Measurements from ENCODE around the gene SENP2. TPM values are rescaled to one million over a fixed set of nuclear protein-coding genes. Genes with fewer than 3 reads are reported as not detected.
"Not testable (repeated sequence)": the region's sequence is repeated elsewhere in the genome, so short reads cannot be mapped to it uniquely, and the experiment has no call there.

Gene SENP2
- total RNA-seq, 1 donor from 2014 or later, result 41.9 TPM

- Mint-ChIP-seq H3K27me3 (peaks cover 3% of the 10 kb centered on the region), H3K36me3 (ENCODE audit: low read depth) (no peaks in the 10 kb centered on the region), H3K4me1 (peaks cover 13% of the 10 kb centered on the region), H3K9me3 (no peaks in the 10 kb centered on the region), H3K27ac (no peak overlapping the region), H3K4me3 (no peak overlapping the region)
- no peak for DNase-seq
- intact Hi-C loops (cut with micrococcal nuclease), result no loop called here
These were observed 24.6 kb upstream of the SENP2 start for GRCh38 chr3:185561374-185561943.

- H3K27me3 Mint-ChIP-seq, result peaks cover 3% of the 10 kb centered on the region
- intact Hi-C loops (cut with micrococcal nuclease), result no loop called here
- peaks cover 13% of the 10 kb centered on the region for H3K4me1 Mint-ChIP-seq
- no peak for DNase-seq
- H3K4me3 Mint-ChIP-seq, result no peak overlapping the region
- H3K36me3 Mint-ChIP-seq (ENCODE audit: low read depth), result no peaks in the 10 kb centered on the region
- no peak overlapping the region for H3K27ac Mint-ChIP-seq
- H3K9me3 Mint-ChIP-seq, result no peaks in the 10 kb centered on the region
These were observed 24.1 kb upstream of the SENP2 start for GRCh38 chr3:185561958-185562357.

- H3K27ac Mint-ChIP-seq, result no peak overlapping the region
These were observed 13.9 kb upstream of the SENP2 start for GRCh38 chr3:185572183-185572582.

GRCh38 chr3:185575108-185575869, 10.8 kb upstream of the SENP2 start:
- not testable (repeated sequence) for H3K27ac Mint-ChIP-seq; H3K9me3 Mint-ChIP-seq; H3K4me3 Mint-ChIP-seq; H3K4me1 Mint-ChIP-seq; H3K27me3 Mint-ChIP-seq; H3K36me3 Mint-ChIP-seq (ENCODE audit: low read depth)
- DNase-seq, result peak; percentile 88
- intact Hi-C loops (cut with micrococcal nuclease), result loop anchor here (1.0 kb wide), 1 partner anchor 221 kb away; no protein-coding TSS in a partner anchor

More at GRCh38 chr3:185572183-185572582, 13.9 kb upstream of the SENP2 start:
- H3K4me3 Mint-ChIP-seq, result no peak overlapping the region
- peaks cover 1% of the 10 kb centered on the region for H3K36me3 Mint-ChIP-seq (ENCODE audit: low read depth)
- peaks cover 9% of the 10 kb centered on the region for H3K9me3 Mint-ChIP-seq
- peaks cover 2% of the 10 kb centered on the region for H3K4me1 Mint-ChIP-seq
- no peak for DNase-seq
- intact Hi-C loops (cut with micrococcal nuclease), result no loop called here
- no peaks in the 10 kb centered on the region for H3K27me3 Mint-ChIP-seq

- no peak overlapping the region for H3K27ac Mint-ChIP-seq
- no peak for DNase-seq
- H3K4me3 Mint-ChIP-seq, result no peak overlapping the region
- H3K36me3 Mint-ChIP-seq (ENCODE audit: low read depth), result peaks cover 2% of the 10 kb centered on the region
- intact Hi-C loops (cut with micrococcal nuclease), result no loop called here
- H3K4me1 Mint-ChIP-seq, result peaks cover 12% of the 10 kb centered on the region
- peaks cover 3% of the 10 kb centered on the region for H3K27me3 Mint-ChIP-seq
- H3K9me3 Mint-ChIP-seq, result no peaks in the 10 kb centered on the region
These were observed 3.9 kb upstream of the SENP2 start for GRCh38 chr3:185582236-185582635.

GRCh38 chr3:185582871-185583270, 3.2 kb upstream of the SENP2 start:
- peaks cover 2% of the 10 kb centered on the region for H3K36me3 Mint-ChIP-seq (ENCODE audit: low read depth)
- H3K27ac Mint-ChIP-seq, result no peak overlapping the region
- H3K4me1 Mint-ChIP-seq, result peaks cover 12% of the 10 kb centered on the region
- H3K9me3 Mint-ChIP-seq, result no peaks in the 10 kb centered on the region
- intact Hi-C loops (cut with micrococcal nuclease), result no loop called here
- H3K27me3 Mint-ChIP-seq, result peaks cover 3% of the 10 kb centered on the region
- DNase-seq, result no peak
- H3K4me3 Mint-ChIP-seq, result no peak overlapping the region

- intact Hi-C loops (cut with micrococcal nuclease), result no loop called here
These were observed 2.2 kb upstream of the SENP2 start for GRCh38 chr3:185583925-185584324.

GRCh38 chr3:185584686-185585085, 1.4 kb upstream of the SENP2 start:
- peaks cover 3% of the 10 kb centered on the region for H3K27me3 Mint-ChIP-seq
- no peaks in the 10 kb centered on the region for H3K9me3 Mint-ChIP-seq
- H3K4me1 Mint-ChIP-seq, result peaks cover 21% of the 10 kb centered on the region
- H3K27ac Mint-ChIP-seq, result peak overlapping the region; percentile 3
- intact Hi-C loops (cut with micrococcal nuclease), result no loop called here
- peak overlapping the region; percentile 53 for H3K4me3 Mint-ChIP-seq
- H3K36me3 Mint-ChIP-seq (ENCODE audit: low read depth), result peaks cover 2% of the 10 kb centered on the region
- DNase-seq, result no peak

More at GRCh38 chr3:185583925-185584324, 2.2 kb upstream of the SENP2 start:
- Mint-ChIP-seq H3K27me3 (peaks cover 3% of the 10 kb centered on the region), H3K9me3 (no peaks in the 10 kb centered on the region), H3K4me1 (peaks cover 19% of the 10 kb centered on the region), H3K27ac (no peak overlapping the region), H3K4me3 (no peak overlapping the region), H3K36me3 (ENCODE audit: low read depth) (peaks cover 2% of the 10 kb centered on the region)
- peak; percentile 56 for DNase-seq

- Mint-ChIP-seq H3K36me3 (ENCODE audit: low read depth) (peaks cover 2% of the 10 kb centered on the region), H3K9me3 (no peaks in the 10 kb centered on the region), H3K4me3 (peak overlapping the region; percentile 80), H3K4me1 (peaks cover 21% of the 10 kb centered on the region), H3K27me3 (peaks cover 3% of the 10 kb centered on the region), H3K27ac (peak overlapping the region; percentile 90)
- intact Hi-C loops (cut with micrococcal nuclease), result no loop called here
- DNase-seq, result no peak
These were observed 607 bp upstream of the SENP2 start for GRCh38 chr3:185585518-185585858.

GRCh38 chr3:185586686-185587039, 568 bp downstream of the SENP2 start:
- peaks cover 3% of the 10 kb centered on the region for H3K27me3 Mint-ChIP-seq
- H3K4me3 Mint-ChIP-seq, result peak overlapping the region; percentile 80
- no peak for DNase-seq
- H3K27ac Mint-ChIP-seq, result peak overlapping the region; percentile 90
- H3K4me1 Mint-ChIP-seq, result peaks cover 21% of the 10 kb centered on the region
- intact Hi-C loops (cut with micrococcal nuclease), result loop anchor here (1.0 to 2.0 kb wide), 2 partner anchors 87 to 304 kb away; partner anchors contain the start of gene TMEM41A
- H3K36me3 Mint-ChIP-seq (ENCODE audit: low read depth), result peaks cover 4% of the 10 kb centered on the region
- H3K9me3 Mint-ChIP-seq, result no peaks in the 10 kb centered on the region

- H3K27me3 Mint-ChIP-seq, result no peaks in the 10 kb centered on the region
- no peak for DNase-seq
- H3K4me3 Mint-ChIP-seq, result no peak overlapping the region
- H3K9me3 Mint-ChIP-seq, result no peaks in the 10 kb centered on the region
- H3K4me1 Mint-ChIP-seq, result peaks cover 6% of the 10 kb centered on the region
- intact Hi-C loops (cut with micrococcal nuclease), result no loop called here
- peaks cover 13% of the 10 kb centered on the region for H3K36me3 Mint-ChIP-seq (ENCODE audit: low read depth)
- H3K27ac Mint-ChIP-seq, result no peak overlapping the region
These were observed 8.0 kb downstream of the SENP2 start for GRCh38 chr3:185594073-185594472.

- Mint-ChIP-seq H3K4me3 (no peak overlapping the region), H3K4me1 (peaks cover 4% of the 10 kb centered on the region), H3K27ac (no peak overlapping the region), H3K27me3 (no peaks in the 10 kb centered on the region), H3K36me3 (ENCODE audit: low read depth) (peaks cover 16% of the 10 kb centered on the region), H3K9me3 (no peaks in the 10 kb centered on the region)
- DNase-seq, result no peak
- intact Hi-C loops (cut with micrococcal nuclease), result no loop called here
These were observed 9.4 kb downstream of the SENP2 start for GRCh38 chr3:185595526-185595925.

- DNase-seq, result no peak
- intact Hi-C loops (cut with micrococcal nuclease), result no loop called here
- no peaks in the 10 kb centered on the region for H3K4me1 Mint-ChIP-seq
- no peak overlapping the region for H3K4me3 Mint-ChIP-seq
- no peak overlapping the region for H3K27ac Mint-ChIP-seq
- no peaks in the 10 kb centered on the region for H3K27me3 Mint-ChIP-seq
- peaks cover 50% of the 10 kb centered on the region for H3K36me3 Mint-ChIP-seq (ENCODE audit: low read depth)
- H3K9me3 Mint-ChIP-seq, result no peaks in the 10 kb centered on the region
These were observed 19.5 kb downstream of the SENP2 start for GRCh38 chr3:185605566-185605965.

GRCh38 chr3:185606196-185606595, 20.1 kb downstream of the SENP2 start:
- intact Hi-C loops (cut with micrococcal nuclease), result no loop called here
- Mint-ChIP-seq H3K4me3 (no peak overlapping the region), H3K4me1 (no peaks in the 10 kb centered on the region), H3K27ac (no peak overlapping the region), H3K9me3 (no peaks in the 10 kb centered on the region), H3K36me3 (ENCODE audit: low read depth) (peaks cover 50% of the 10 kb centered on the region), H3K27me3 (no peaks in the 10 kb centered on the region)
- DNase-seq, result no peak

Measured in activated CD4-positive, alpha-beta T cell treated with anti-CD3 and anti-CD28 coated beads, Interleukin-2, amount 10 ng/mL, durations not matched to agents 24 days and 14 days (primary cell).